ENCODE data around the gene GRK4.
"Not testable (repeated sequence)": the region's sequence is repeated elsewhere in the genome, so short reads cannot be mapped to it uniquely, and the experiment has no call there.

The GRK4 gene

GRCh38 chr4:2942532-2943363 is 20.6 kb upstream of the GRK4 start:
- DNase-seq, result no peak

GRCh38 chr4:2943364-2944090 is 19.8 kb upstream of the GRK4 start:
- DNase-seq, result no peak

- DNase-seq, result no peak
These were observed 19.3 kb upstream of the GRK4 start for GRCh38 chr4:2944091-2944482.

GRCh38 chr4:2944586-2945526 is 18.5 kb upstream of the GRK4 start:
- no peak for DNase-seq

- DNase-seq, result not testable (repeated sequence)
These were observed 17.5 kb upstream of the GRK4 start for GRCh38 chr4:2945619-2946604.

- DNase-seq, result no peak
These were observed 16.4 kb upstream of the GRK4 start for GRCh38 chr4:2946812-2947600.

GRCh38 chr4:2947926-2948325 is 15.4 kb upstream of the GRK4 start:
- DNase-seq, result no peak

- no peak for DNase-seq
These were observed 14.2 kb upstream of the GRK4 start for GRCh38 chr4:2948895-2949781.

GRCh38 chr4:2949782-2950125 is 13.6 kb upstream of the GRK4 start:
- DNase-seq, result no peak

GRCh38 chr4:2950221-2950989 is 13.0 kb upstream of the GRK4 start:
- no peak for DNase-seq

GRCh38 chr4:2953496-2953895 is 9.9 kb upstream of the GRK4 start:
- DNase-seq, result no peak

GRCh38 chr4:2954358-2955185 is 8.8 kb upstream of the GRK4 start:
- DNase-seq, result no peak

GRCh38 chr4:2955186-2956044 is 8.0 kb upstream of the GRK4 start:
- not testable (repeated sequence) for DNase-seq

GRCh38 chr4:2958446-2958845 is 4.9 kb upstream of the GRK4 start:
- DNase-seq, result no peak

- DNase-seq, result not testable (repeated sequence)
These were observed 2.9 kb upstream of the GRK4 start for GRCh38 chr4:2960450-2960849.

- no peak for DNase-seq
These were observed 2.0 kb upstream of the GRK4 start for GRCh38 chr4:2961421-2961810.

- no peak for DNase-seq
These were observed 1.4 kb upstream of the GRK4 start for GRCh38 chr4:2961811-2962441.

Data from activated T-cell treated with anti-CD3 and anti-CD28 coated beads for 4 hours (primary cell).